ENCODE results near the gene CACNA1E.
A peak's percentile ranks its signal among the peaks of the same experiment; 100 is the strongest.

Gene CACNA1E

DNA sequence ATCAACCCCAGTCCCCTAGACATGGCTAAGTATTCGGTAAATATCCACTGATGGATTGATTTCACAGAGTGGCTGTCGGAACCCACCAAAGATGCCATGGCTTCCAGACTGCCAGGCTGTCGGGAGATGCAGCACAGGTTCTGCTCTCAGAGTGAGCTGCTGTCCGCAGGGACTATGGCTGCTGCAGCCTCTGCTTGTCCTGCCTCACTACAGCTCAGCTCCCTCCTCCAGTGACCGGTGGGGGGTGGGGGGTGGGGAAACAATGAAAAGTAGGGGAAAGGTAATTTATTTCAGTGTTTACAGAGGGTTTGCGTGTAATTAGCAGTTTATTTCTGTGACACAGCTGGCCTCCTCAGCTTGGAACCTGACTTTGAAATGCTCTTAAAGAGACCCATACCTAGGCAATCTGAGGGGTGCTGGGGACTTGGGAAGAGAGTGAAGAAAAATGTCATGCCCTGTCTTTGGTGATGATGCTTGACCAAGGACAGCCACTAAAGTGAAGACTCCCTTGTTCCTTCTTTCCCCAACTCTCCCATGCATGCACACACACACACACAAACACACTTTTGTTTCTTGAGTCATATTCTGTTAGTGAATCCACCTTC is 109.0 kb downstream of the CACNA1E start:
- DNase-seq (ENCODE audit: low spot score): no peak
- no peak overlapping the region for H2BK12ac ChIP-seq (ENCODE audit: low read length)
- no peak overlapping the region for H2BK15ac ChIP-seq (ENCODE audit: low read length)
- H4K91ac ChIP-seq (ENCODE audit: low read depth, low read length, poor library complexity): no peak overlapping the region
- no peak overlapping the region for H3K4me3 ChIP-seq (ENCODE audit: low read length in 2 of 2)
- no peak overlapping the region for H4K8ac ChIP-seq (ENCODE audit: low read depth, low read length)
- no peak overlapping the region for H3K4me2 ChIP-seq (ENCODE audit: insufficient read depth, low read length, poor library complexity, severe bottlenecking)
- no peak overlapping the region for H3K4ac ChIP-seq (ENCODE audit: low read length)
- H3K79me1 ChIP-seq (ENCODE audit: low read depth, low read length): no peaks in the 10 kb centered on the region
- H2AK5ac ChIP-seq (ENCODE audit: low read depth, low read length): no peak overlapping the region
- no peak overlapping the region for H2BK5ac ChIP-seq (ENCODE audit: low read length)
- peaks cover 0 to 6% of the 10 kb centered on the region in 2 donors for H3K4me1 ChIP-seq (ENCODE audit: control insufficient read depth in 2 of 2, insufficient read depth in 1 of 2, low read depth in 1 of 2, low read length in 2 of 2)
- no CpG with 5 or more reads among the region's 6 CpGs for WGBS, 2 donors (ENCODE audit: extremely low coverage in 2 of 2, insufficient read length in 2 of 2, insufficient replicate concordance in 1 of 2)
- H3K9me3 ChIP-seq (replicated peaks in 1 of 2; ENCODE audit: control insufficient read depth in 2 of 2, insufficient read depth in 1 of 2, low read depth in 1 of 2, low read length in 2 of 2): no peaks in the 10 kb centered on the region
- H3K27me3 ChIP-seq (ENCODE audit: control insufficient read depth in 3 of 3, insufficient read depth in 3 of 3, low read depth in 1 of 3, low read length in 3 of 3): peaks cover 0 to 3% (median 0%) of the 10 kb centered on the region in 3 experiments
- H3K18ac ChIP-seq (ENCODE audit: low read length): no peak overlapping the region
- H3K14ac ChIP-seq (ENCODE audit: low read length): no peak overlapping the region
- H3K9ac ChIP-seq (ENCODE audit: low read depth, low read length, poor library complexity): no peak overlapping the region
- no peak overlapping the region for H3K27ac ChIP-seq (replicated peaks; ENCODE audit: low read length)
- no peaks in the 10 kb centered on the region for H3K36me3 ChIP-seq (replicated peaks in 1 of 2; ENCODE audit: control insufficient read depth in 2 of 2, insufficient read depth in 2 of 2, low read length in 2 of 2)
- no peak overlapping the region for H2BK120ac ChIP-seq (ENCODE audit: low read depth, low read length)
- no peak overlapping the region for H2AFZ ChIP-seq (ENCODE audit: low read length)
- H3K23ac ChIP-seq (ENCODE audit: low read depth, low read length, poor library complexity): no peak overlapping the region

GRCh38 chr1:181593042-181593441 is 109.7 kb downstream of the CACNA1E start:
- Histone ChIP-seq H3K4me1 (ENCODE audit: control insufficient read depth in 2 of 2, insufficient read depth in 1 of 2, low read depth in 1 of 2, low read length in 2 of 2) (peaks cover 0 to 6% of the 10 kb centered on the region in 2 donors), H3K27ac (replicated peaks; ENCODE audit: low read length) (no peak overlapping the region), H3K9me3 (replicated peaks in 1 of 2; ENCODE audit: control insufficient read depth in 2 of 2, insufficient read depth in 1 of 2, low read depth in 1 of 2, low read length in 2 of 2) (no peaks in the 10 kb centered on the region), H2AK5ac (ENCODE audit: low read depth, low read length) (no peak overlapping the region), H2BK15ac (ENCODE audit: low read length) (no peak overlapping the region), H2AFZ (ENCODE audit: low read length) (no peak overlapping the region), H3K14ac (ENCODE audit: low read length) (no peak overlapping the region), H2BK120ac (ENCODE audit: low read depth, low read length) (no peak overlapping the region), H3K9ac (ENCODE audit: low read depth, low read length, poor library complexity) (no peak overlapping the region), H2BK5ac (ENCODE audit: low read length) (no peak overlapping the region), H2BK12ac (ENCODE audit: low read length) (no peak overlapping the region), H3K27me3 (ENCODE audit: control insufficient read depth in 3 of 3, insufficient read depth in 3 of 3, low read depth in 1 of 3, low read length in 3 of 3) (peaks cover 0 to 3% (median 0%) of the 10 kb centered on the region in 3 experiments), H3K4ac (ENCODE audit: low read length) (no peak overlapping the region), H3K4me2 (ENCODE audit: insufficient read depth, low read length, poor library complexity, severe bottlenecking) (no peak overlapping the region), H3K36me3 (replicated peaks in 1 of 2; ENCODE audit: control insufficient read depth in 2 of 2, insufficient read depth in 2 of 2, low read length in 2 of 2) (no peaks in the 10 kb centered on the region), H3K18ac (ENCODE audit: low read length) (no peak overlapping the region), H3K4me3 (ENCODE audit: low read length in 2 of 2) (no peak overlapping the region), H4K91ac (ENCODE audit: low read depth, low read length, poor library complexity) (no peak overlapping the region), H3K23ac (ENCODE audit: low read depth, low read length, poor library complexity) (no peak overlapping the region), H4K8ac (ENCODE audit: low read depth, low read length) (no peak overlapping the region), H3K79me1 (ENCODE audit: low read depth, low read length) (no peaks in the 10 kb centered on the region)
- DNase-seq (ENCODE audit: low spot score): no peak
- no CpG with 5 or more reads among the region's 4 CpGs for WGBS, 2 donors (ENCODE audit: extremely low coverage in 2 of 2, insufficient read length in 2 of 2, insufficient replicate concordance in 1 of 2)

- peaks cover 0 to 6% of the 10 kb centered on the region in 2 donors for H3K4me1 ChIP-seq (ENCODE audit: control insufficient read depth in 2 of 2, insufficient read depth in 1 of 2, low read depth in 1 of 2, low read length in 2 of 2)
- no peak overlapping the region for H3K14ac ChIP-seq (ENCODE audit: low read length)
- no peak overlapping the region for H3K23ac ChIP-seq (ENCODE audit: low read depth, low read length, poor library complexity)
- no peak overlapping the region for H3K4me3 ChIP-seq (ENCODE audit: low read length in 2 of 2)
- no peaks in the 10 kb centered on the region for H3K36me3 ChIP-seq (replicated peaks in 1 of 2; ENCODE audit: control insufficient read depth in 2 of 2, insufficient read depth in 2 of 2, low read length in 2 of 2)
- no peak overlapping the region for H2BK15ac ChIP-seq (ENCODE audit: low read length)
- H4K91ac ChIP-seq (ENCODE audit: low read depth, low read length, poor library complexity): no peak overlapping the region
- no peak overlapping the region for H3K4ac ChIP-seq (ENCODE audit: low read length)
- H3K9ac ChIP-seq (ENCODE audit: low read depth, low read length, poor library complexity): no peak overlapping the region
- H3K4me2 ChIP-seq (ENCODE audit: insufficient read depth, low read length, poor library complexity, severe bottlenecking): no peak overlapping the region
- H3K79me1 ChIP-seq (ENCODE audit: low read depth, low read length): no peaks in the 10 kb centered on the region
- no peak overlapping the region for H3K27ac ChIP-seq (replicated peaks; ENCODE audit: low read length)
- no peak for DNase-seq (ENCODE audit: low spot score)
- no peak overlapping the region for H2AFZ ChIP-seq (ENCODE audit: low read length)
- no peaks in the 10 kb centered on the region for H3K9me3 ChIP-seq (replicated peaks in 1 of 2; ENCODE audit: control insufficient read depth in 2 of 2, insufficient read depth in 1 of 2, low read depth in 1 of 2, low read length in 2 of 2)
- WGBS, 2 donors (ENCODE audit: extremely low coverage in 2 of 2, insufficient read length in 2 of 2, insufficient replicate concordance in 1 of 2): no CpG with 5 or more reads among the region's 5 CpGs
- H3K27me3 ChIP-seq (ENCODE audit: control insufficient read depth in 3 of 3, insufficient read depth in 3 of 3, low read depth in 1 of 3, low read length in 3 of 3): peaks cover 0 to 3% (median 0%) of the 10 kb centered on the region in 3 experiments
- no peak overlapping the region for H4K8ac ChIP-seq (ENCODE audit: low read depth, low read length)
- no peak overlapping the region for H2BK5ac ChIP-seq (ENCODE audit: low read length)
- no peak overlapping the region for H3K18ac ChIP-seq (ENCODE audit: low read length)
- H2AK5ac ChIP-seq (ENCODE audit: low read depth, low read length): no peak overlapping the region
- H2BK120ac ChIP-seq (ENCODE audit: low read depth, low read length): no peak overlapping the region
- H2BK12ac ChIP-seq (ENCODE audit: low read length): no peak overlapping the region
Measured at GRCh38 chr1:181594553-181594952, 111.2 kb downstream of the CACNA1E start.

DNA sequence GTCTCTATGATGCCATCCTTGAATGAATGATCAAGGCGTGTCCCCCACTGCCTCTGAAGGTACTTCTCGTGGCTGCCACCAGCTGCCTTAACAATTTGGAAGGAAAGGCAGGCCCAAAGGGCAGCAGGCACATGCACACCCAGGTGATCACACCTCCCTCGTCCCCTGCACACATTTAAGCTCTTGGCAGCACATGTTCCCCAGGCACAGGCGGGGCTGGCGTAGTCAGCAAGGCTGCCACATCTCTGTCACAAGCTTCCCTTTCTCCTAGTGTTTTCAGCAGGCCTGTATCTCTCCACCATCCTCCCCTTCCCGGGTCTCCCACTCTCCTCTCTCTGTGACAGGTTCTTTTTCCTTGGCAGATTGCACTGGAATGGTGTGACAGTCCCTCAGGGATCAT is 111.9 kb downstream of the CACNA1E start:
- peak overlapping the region; percentile 45 for H4K8ac ChIP-seq (ENCODE audit: low read depth, low read length)
- H2BK120ac ChIP-seq (ENCODE audit: low read depth, low read length): no peak overlapping the region
- no CpG with 5 or more reads among the region's 6 CpGs for WGBS, 2 donors (ENCODE audit: extremely low coverage in 2 of 2, insufficient read length in 2 of 2, insufficient replicate concordance in 1 of 2)
- peaks cover 0 to 4% of the 10 kb centered on the region in 2 donors for H3K4me1 ChIP-seq (ENCODE audit: control insufficient read depth in 2 of 2, insufficient read depth in 1 of 2, low read depth in 1 of 2, low read length in 2 of 2)
- H3K9me3 ChIP-seq (replicated peaks in 1 of 2; ENCODE audit: control insufficient read depth in 2 of 2, insufficient read depth in 1 of 2, low read depth in 1 of 2, low read length in 2 of 2): no peaks in the 10 kb centered on the region
- no peak for DNase-seq (ENCODE audit: low spot score)
- H3K18ac ChIP-seq (ENCODE audit: low read length): no peak overlapping the region
- no peak overlapping the region for H3K4me2 ChIP-seq (ENCODE audit: insufficient read depth, low read length, poor library complexity, severe bottlenecking)
- H3K79me1 ChIP-seq (ENCODE audit: low read depth, low read length): no peaks in the 10 kb centered on the region
- peak overlapping the region; percentile 6 for H3K9ac ChIP-seq (ENCODE audit: low read depth, low read length, poor library complexity)
- H2AK5ac ChIP-seq (ENCODE audit: low read depth, low read length): no peak overlapping the region
- H3K36me3 ChIP-seq (replicated peaks in 1 of 2; ENCODE audit: control insufficient read depth in 2 of 2, insufficient read depth in 2 of 2, low read length in 2 of 2): no peaks in the 10 kb centered on the region
- no peak overlapping the region for H2BK5ac ChIP-seq (ENCODE audit: low read length)
- H2BK12ac ChIP-seq (ENCODE audit: low read length): no peak overlapping the region
- H3K4ac ChIP-seq (ENCODE audit: low read length): no peak overlapping the region
- peak overlapping the region; percentile 92 for H3K14ac ChIP-seq (ENCODE audit: low read length)
- no peak overlapping the region for H2BK15ac ChIP-seq (ENCODE audit: low read length)
- H3K27ac ChIP-seq (replicated peaks; ENCODE audit: low read length): no peak overlapping the region
- H3K27me3 ChIP-seq (ENCODE audit: control insufficient read depth in 3 of 3, insufficient read depth in 3 of 3, low read depth in 1 of 3, low read length in 3 of 3): peaks cover 0 to 3% (median 0%) of the 10 kb centered on the region in 3 experiments
- H3K23ac ChIP-seq (ENCODE audit: low read depth, low read length, poor library complexity): no peak overlapping the region
- no peak overlapping the region for H3K4me3 ChIP-seq (ENCODE audit: low read length in 2 of 2)
- H4K91ac ChIP-seq (ENCODE audit: low read depth, low read length, poor library complexity): no peak overlapping the region
- H2AFZ ChIP-seq (ENCODE audit: low read length): no peak overlapping the region

Data from neuronal stem cell (in vitro differentiated cells).